ENCODE results near the gene NT5C1B.
A peak's percentile ranks its signal among the peaks of the same experiment; 100 is the strongest.

NT5C1B gene

GRCh38 chr2:18545384-18545783 lies 44.0 kb downstream of the NT5C1B start:
- no peak overlapping the region for H3K4me2 ChIP-seq (ENCODE audit: low read length)
- no peaks in the 10 kb centered on the region for H3K9me3 ChIP-seq (ENCODE audit: control insufficient read depth, low read length)
- peak overlapping the region; percentile 10 for H2AFZ ChIP-seq
- no peaks in the 10 kb centered on the region for H3K36me3 ChIP-seq (ENCODE audit: control insufficient read depth, insufficient read depth, low read length)
- H3K4me1 ChIP-seq = peaks cover 4% of the 10 kb centered on the region
- H3K4me3 ChIP-seq (ENCODE audit: low read depth, low read length) = no peak overlapping the region
- no peaks in the 10 kb centered on the region for H3K27me3 ChIP-seq (ENCODE audit: control insufficient read depth, insufficient read depth, low read length)
- peaks cover 16% of the 10 kb centered on the region for H3K79me2 ChIP-seq
- no peak overlapping the region for H3K27ac ChIP-seq
- H3K9ac ChIP-seq = no peak overlapping the region
- no peak for TF ChIP-seq CTCF (IDR thresholded peaks at IDR 0.05)

GRCh38 chr2:18544171-18544570 lies 45.2 kb downstream of the NT5C1B start:
- no peaks in the 10 kb centered on the region for H3K27me3 ChIP-seq (ENCODE audit: control insufficient read depth, insufficient read depth, low read length)
- H3K4me3 ChIP-seq (ENCODE audit: low read depth, low read length) = no peak overlapping the region
- no peak overlapping the region for H2AFZ ChIP-seq
- no peaks in the 10 kb centered on the region for H3K36me3 ChIP-seq (ENCODE audit: control insufficient read depth, insufficient read depth, low read length)
- no peak overlapping the region for H3K27ac ChIP-seq
- no peak for TF ChIP-seq CTCF (IDR thresholded peaks at IDR 0.05)
- H3K79me2 ChIP-seq = peaks cover 7% of the 10 kb centered on the region
- H3K4me1 ChIP-seq = peaks cover 4% of the 10 kb centered on the region
- no peak overlapping the region for H3K9ac ChIP-seq
- no peak overlapping the region for H3K4me2 ChIP-seq (ENCODE audit: low read length)
- no peaks in the 10 kb centered on the region for H3K9me3 ChIP-seq (ENCODE audit: control insufficient read depth, low read length)

- no peak overlapping the region for H2AFZ ChIP-seq
- no peaks in the 10 kb centered on the region for H3K79me2 ChIP-seq
- no peaks in the 10 kb centered on the region for H3K27me3 ChIP-seq (ENCODE audit: control insufficient read depth, insufficient read depth, low read length)
- no peak overlapping the region for H3K27ac ChIP-seq
- no peak overlapping the region for H3K4me3 ChIP-seq (ENCODE audit: low read depth, low read length)
- no peaks in the 10 kb centered on the region for H3K9me3 ChIP-seq (ENCODE audit: control insufficient read depth, low read length)
- no peaks in the 10 kb centered on the region for H3K4me1 ChIP-seq
- no peak overlapping the region for H3K4me2 ChIP-seq (ENCODE audit: low read length)
- no peak overlapping the region for H3K9ac ChIP-seq
- no peaks in the 10 kb centered on the region for H3K36me3 ChIP-seq (ENCODE audit: control insufficient read depth, insufficient read depth, low read length)
- no peak for TF ChIP-seq CTCF (IDR thresholded peaks at IDR 0.05)
These were observed 48.5 kb downstream of the NT5C1B start for GRCh38 chr2:18540872-18541271.

GRCh38 chr2:18536697-18537096 lies 52.7 kb downstream of the NT5C1B start:
- Histone ChIP-seq H3K36me3 (ENCODE audit: control insufficient read depth, insufficient read depth, low read length) (no peaks in the 10 kb centered on the region), H3K79me2 (no peaks in the 10 kb centered on the region), H3K27ac (no peak overlapping the region), H2AFZ (no peak overlapping the region), H3K4me3 (ENCODE audit: low read depth, low read length) (no peak overlapping the region), H3K4me1 (no peaks in the 10 kb centered on the region), H3K9me3 (ENCODE audit: control insufficient read depth, low read length) (no peaks in the 10 kb centered on the region), H3K27me3 (ENCODE audit: control insufficient read depth, insufficient read depth, low read length) (no peaks in the 10 kb centered on the region), H3K9ac (no peak overlapping the region), H3K4me2 (ENCODE audit: low read length) (no peak overlapping the region)
- no peak for TF ChIP-seq CTCF (IDR thresholded peaks at IDR 0.05)

- no peak for TF ChIP-seq CTCF (IDR thresholded peaks at IDR 0.05)
- Histone ChIP-seq H3K4me3 (ENCODE audit: low read depth, low read length) (no peak overlapping the region), H3K4me1 (no peaks in the 10 kb centered on the region), H3K9me3 (ENCODE audit: control insufficient read depth, low read length) (no peaks in the 10 kb centered on the region), H2AFZ (no peak overlapping the region), H3K36me3 (ENCODE audit: control insufficient read depth, insufficient read depth, low read length) (no peaks in the 10 kb centered on the region), H3K27me3 (ENCODE audit: control insufficient read depth, insufficient read depth, low read length) (no peaks in the 10 kb centered on the region), H3K4me2 (ENCODE audit: low read length) (no peak overlapping the region), H3K27ac (no peak overlapping the region), H3K9ac (no peak overlapping the region), H3K79me2 (no peaks in the 10 kb centered on the region)
These were observed 53.3 kb downstream of the NT5C1B start for GRCh38 chr2:18536100-18536499.
